ENCODE measurements around the gene RYR3.

Gene RYR3

GRCh38 chr15:33377204-33377603, 66.4 kb downstream of the RYR3 start:
- H3K27ac ChIP-seq (ENCODE audit: low read length): no peak overlapping the region
- H3K36me3 ChIP-seq (replicated peaks; ENCODE audit: low read depth, low read length): no peaks in the 10 kb centered on the region
- H3K4me1 ChIP-seq (ENCODE audit: low read length): peaks cover 15% of the 10 kb centered on the region
- no peak overlapping the region for H3K4me3 ChIP-seq (ENCODE audit: low read length)
- no peaks in the 10 kb centered on the region for H3K9me3 ChIP-seq (ENCODE audit: insufficient read depth, low read length)
- no peaks in the 10 kb centered on the region for H4K20me1 ChIP-seq (ENCODE audit: insufficient read depth, low read length)
- no peaks in the 10 kb centered on the region for H3K79me2 ChIP-seq (ENCODE audit: low read length)
- no peak overlapping the region for H3K9ac ChIP-seq (ENCODE audit: low read length)
- no peak overlapping the region for H2AFZ ChIP-seq (ENCODE audit: low read depth, low read length)
- H3K4me2 ChIP-seq (ENCODE audit: low read length): no peak overlapping the region
- TF ChIP-seq EZH2phosphoT487 (IDR thresholded peaks at IDR 0.05; ENCODE audit: low read depth): no peak
- no peak for TF ChIP-seq CTCF (IDR thresholded peaks at IDR 0.05; ENCODE audit: low read depth, low read length)
- H3K27me3 ChIP-seq (ENCODE audit: low read depth, low read length): peaks cover 14% of the 10 kb centered on the region; the same call in 1 of the 2 replicates

GRCh38 chr15:33378866-33379480, 68.2 kb downstream of the RYR3 start:
- H3K4me2 ChIP-seq (ENCODE audit: low read length): no peak overlapping the region
- no peak overlapping the region for H3K9ac ChIP-seq (ENCODE audit: low read length)
- H3K27ac ChIP-seq (ENCODE audit: low read length): no peak overlapping the region
- peaks cover 19% of the 10 kb centered on the region for H3K4me1 ChIP-seq (ENCODE audit: low read length)
- no peaks in the 10 kb centered on the region for H3K79me2 ChIP-seq (ENCODE audit: low read length)
- no peaks in the 10 kb centered on the region for H3K9me3 ChIP-seq (ENCODE audit: insufficient read depth, low read length)
- no peak overlapping the region for H3K4me3 ChIP-seq (ENCODE audit: low read length)
- TF ChIP-seq CTCF (IDR thresholded peaks at IDR 0.05; ENCODE audit: low read depth, low read length): no peak
- TF ChIP-seq EZH2phosphoT487 (IDR thresholded peaks at IDR 0.05; ENCODE audit: low read depth): no peak
- H2AFZ ChIP-seq (ENCODE audit: low read depth, low read length): no peak overlapping the region
- H3K27me3 ChIP-seq (ENCODE audit: low read depth, low read length): peaks cover 6% of the 10 kb centered on the region; the same call in 1 of the 2 replicates
- H3K36me3 ChIP-seq (replicated peaks; ENCODE audit: low read depth, low read length): no peaks in the 10 kb centered on the region
- no peaks in the 10 kb centered on the region for H4K20me1 ChIP-seq (ENCODE audit: insufficient read depth, low read length)

GRCh38 chr15:33380406-33380805, 69.6 kb downstream of the RYR3 start:
- H3K9me3 ChIP-seq (ENCODE audit: insufficient read depth, low read length): no peaks in the 10 kb centered on the region
- no peaks in the 10 kb centered on the region for H3K79me2 ChIP-seq (ENCODE audit: low read length)
- H3K27me3 ChIP-seq (ENCODE audit: low read depth, low read length): no peaks in the 10 kb centered on the region; the same call in 1 of the 2 replicates
- no peak overlapping the region for H2AFZ ChIP-seq (ENCODE audit: low read depth, low read length)
- H3K9ac ChIP-seq (ENCODE audit: low read length): no peak overlapping the region
- peaks cover 19% of the 10 kb centered on the region for H3K4me1 ChIP-seq (ENCODE audit: low read length)
- H4K20me1 ChIP-seq (ENCODE audit: insufficient read depth, low read length): no peaks in the 10 kb centered on the region
- H3K27ac ChIP-seq (ENCODE audit: low read length): no peak overlapping the region
- no peak overlapping the region for H3K4me3 ChIP-seq (ENCODE audit: low read length)
- no peaks in the 10 kb centered on the region for H3K36me3 ChIP-seq (replicated peaks; ENCODE audit: low read depth, low read length)
- TF ChIP-seq CTCF (IDR thresholded peaks at IDR 0.05; ENCODE audit: low read depth, low read length) (no peak), EZH2phosphoT487 (IDR thresholded peaks at IDR 0.05; ENCODE audit: low read depth) (no peak)
- no peak overlapping the region for H3K4me2 ChIP-seq (ENCODE audit: low read length)

- Histone ChIP-seq H2AFZ (ENCODE audit: low read depth, low read length) (no peak overlapping the region), H3K36me3 (replicated peaks; ENCODE audit: low read depth, low read length) (no peaks in the 10 kb centered on the region), H3K79me2 (ENCODE audit: low read length) (no peaks in the 10 kb centered on the region), H4K20me1 (ENCODE audit: insufficient read depth, low read length) (no peaks in the 10 kb centered on the region), H3K4me1 (ENCODE audit: low read length) (peaks cover 19% of the 10 kb centered on the region), H3K4me3 (ENCODE audit: low read length) (no peak overlapping the region), H3K27me3 (ENCODE audit: low read depth, low read length) (peaks cover 1% of the 10 kb centered on the region; the same call in 1 of the 2 replicates), H3K9ac (ENCODE audit: low read length) (no peak overlapping the region), H3K9me3 (ENCODE audit: insufficient read depth, low read length) (no peaks in the 10 kb centered on the region), H3K27ac (ENCODE audit: low read length) (no peak overlapping the region), H3K4me2 (ENCODE audit: low read length) (no peak overlapping the region; the same call in 1 of the 2 replicates)
- TF ChIP-seq CTCF (IDR thresholded peaks at IDR 0.05; ENCODE audit: low read depth, low read length): no peak
- no peak for TF ChIP-seq EZH2phosphoT487 (IDR thresholded peaks at IDR 0.05; ENCODE audit: low read depth)
Observed at GRCh38 chr15:33382491-33382890, 71.7 kb downstream of the RYR3 start.

Measured in OCI-LY3 (cell line).